Common myeloid progenitor, CD34-positive (primary cell): ENCODE measurements around the gene PRKN.

Source experiments
- CTCF ChIA-PET: fragments of 350-600 bp; sonication (Branson Sonifier 250); formaldehyde crosslinking; loops from one replicate; lab custom pipeline; 2021; ENCODE audit warnings: antibody characterized with exemption; lab: Charles Lee
- POLR2A ChIA-PET: fragments of 350-600 bp; sonication (Branson Sonifier 250); formaldehyde crosslinking; loops from one replicate; lab custom pipeline; 2021; ENCODE audit warnings: antibody characterized with exemption; lab: Charles Lee
- DNase-seq, 3 donors: peaks; one replicate each; pipeline versions ENCODE4 v3.0.0 to v3.0.0-alpha.2; 2013
- H3K27ac ChIP-seq, 2 experiments: 1 replicate in 1 of 2; 2 replicates in 1 of 2; pipeline ENCODE4 v1.7.0; 2013; ENCODE audit warnings: inconsistent platforms in 2 of 2, low read length in 2 of 2, mild to moderate bottlenecking in 2 of 2, low read depth in 1 of 2, moderate library complexity in 1 of 2; ENCODE audit not compliant: severe bottlenecking in 2 of 2, insufficient read depth in 1 of 2, poor library complexity in 1 of 2
- H3K27me3 ChIP-seq, 5 experiments: replicated peaks in 2 of 5; 1 replicate in 3 of 5; 2 replicates in 2 of 5; pipeline versions ENCODE4 v1.6.1 to v1.7.0; 2013; ENCODE audit warnings: low read length in 4 of 5, mild to moderate bottlenecking in 2 of 5, moderate library complexity in 2 of 5, inconsistent platforms in 1 of 5; ENCODE audit not compliant: insufficient read depth in 5 of 5, control insufficient read depth in 4 of 5
- H3K36me3 ChIP-seq, 4 experiments: 1 replicate in 2 of 4; 2 replicates in 2 of 4; pipeline versions ENCODE4 v1.6.1 to v1.7.0; 2013; ENCODE audit warnings: low read length in 3 of 4, control low read depth in 1 of 4, mild to moderate bottlenecking in 1 of 4; ENCODE audit not compliant: control insufficient read depth in 4 of 4, insufficient read depth in 4 of 4
- H3K4me1 ChIP-seq, 4 experiments: 1 replicate in 3 of 4; 2 replicates in 1 of 4; pipeline versions ENCODE4 v1.6.1 to v1.7.1; 2013; ENCODE audit warnings: low read length in 3 of 4, mild to moderate bottlenecking in 3 of 4, control low read depth in 1 of 4, inconsistent platforms in 1 of 4, moderate library complexity in 1 of 4; ENCODE audit not compliant: control insufficient read depth in 4 of 4, insufficient read depth in 4 of 4; ENCODE audit errors: control extremely low read depth in 1 of 4
- H3K4me3 ChIP-seq, 7 experiments: 1 replicate in 4 of 7; 2 replicates in 3 of 7; pipeline versions ENCODE4 v1.5.1 to v1.7.0; 2013; ENCODE audit warnings: mild to moderate bottlenecking in 7 of 7, low read length in 6 of 7, moderate library complexity in 6 of 7, inconsistent platforms in 2 of 7, low read depth in 2 of 7, control low read depth in 1 of 7; ENCODE audit not compliant: insufficient read depth in 4 of 7, control insufficient read depth in 1 of 7; ENCODE audit errors: extremely low read depth in 1 of 7
- H3K9me3 ChIP-seq, 5 experiments: 1 replicate in 4 of 5; 2 replicates in 1 of 5; pipeline versions ENCODE4 v1.6.1 to v1.7.1; 2013; ENCODE audit warnings: low read length in 4 of 5, mild to moderate bottlenecking in 2 of 5, inconsistent platforms in 1 of 5, low read depth in 1 of 5, moderate library complexity in 1 of 5; ENCODE audit not compliant: control insufficient read depth in 4 of 5, insufficient read depth in 2 of 5; ENCODE audit errors: control extremely low read depth in 1 of 5
- WGBS: methylation state at CpG from one replicate; pipeline ENCODE4 v1.1.5; 2013; ENCODE audit not compliant: insufficient coverage; 5-methylcytosine and 5-hydroxymethylcytosine counted together

PRKN gene

GRCh38 chr6:161476711-161477110 lies 1250.9 kb downstream of the PRKN start:
- 90% methylated on average over 7 of the region's 9 CpGs for WGBS
- DNase-seq, result no peak
- H3K27me3 ChIP-seq, result no peaks in the 10 kb centered on the region
- no peaks in the 10 kb centered on the region for H3K36me3 ChIP-seq
- no peaks in the 10 kb centered on the region for H3K4me1 ChIP-seq
- ChIA-PET CTCF (interaction anchor here (0.6 kb wide), 1 partner anchor 505 kb away, joined by 3 read pairs; no protein-coding TSS in a partner anchor), POLR2A (no interaction called here)
- no peak overlapping the region for H3K27ac ChIP-seq
- peaks cover 0 to 2% (median 0%) of the 10 kb centered on the region in 5 experiments for H3K9me3 ChIP-seq
- H3K4me3 ChIP-seq, result no peak overlapping the region

GRCh38 chr6:161465403-161465802 lies 1262.2 kb downstream of the PRKN start:
- Histone ChIP-seq H3K36me3 (no peaks in the 10 kb centered on the region), H3K27ac (no peak overlapping the region), H3K9me3 (peaks cover 0 to 6% (median 2%) of the 10 kb centered on the region in 5 experiments), H3K4me1 (no peaks in the 10 kb centered on the region), H3K27me3 (no peaks in the 10 kb centered on the region), H3K4me3 (no peak overlapping the region)
- POLR2A ChIA-PET, result no interaction called here
- DNase-seq, result no peak
- CTCF ChIA-PET, result no interaction called here
- WGBS, result 38% methylated on average over 1 of the region's 2 CpGs

- POLR2A ChIA-PET, result no interaction called here
- no peaks in the 10 kb centered on the region for H3K27me3 ChIP-seq
- H3K4me1 ChIP-seq, result peaks cover 0 to 11% (median 7%) of the 10 kb centered on the region in 4 experiments
- H3K27ac ChIP-seq, result no peak overlapping the region
- CTCF ChIA-PET, result no interaction called here
- no peaks in the 10 kb centered on the region for H3K36me3 ChIP-seq
- no peak for DNase-seq
- peaks cover 0 to 6% (median 2%) of the 10 kb centered on the region in 5 experiments for H3K9me3 ChIP-seq
- WGBS, result 88% methylated on average over 1 of the region's 2 CpGs
- H3K4me3 ChIP-seq, result no peak overlapping the region
Measured at GRCh38 chr6:161463071-161463470, 1264.5 kb downstream of the PRKN start.

- 80% methylated on average over 1 of the region's 2 CpGs for WGBS
- CTCF ChIA-PET, result no interaction called here
- DNase-seq, result no peak
Measured at GRCh38 chr6:161462148-161462547, 1265.4 kb downstream of the PRKN start.

GRCh38 chr6:161459008-161459615 lies 1268.5 kb downstream of the PRKN start:
- peak in 2 of 3 donors; percentile 10 to 22 for DNase-seq
- Histone ChIP-seq H3K4me1 (peaks cover 0 to 12% (median 9%) of the 10 kb centered on the region in 4 experiments), H3K4me3 (no peak overlapping the region), H3K27ac (no peak overlapping the region), H3K36me3 (no peaks in the 10 kb centered on the region), H3K9me3 (no peaks in the 10 kb centered on the region), H3K27me3 (no peaks in the 10 kb centered on the region)
- 0% methylated on average over 1 of the region's 1 CpG for WGBS
- CTCF ChIA-PET, result interaction anchor here (1.2 to 1.4 kb wide), 2 partner anchors 9 to 21 kb away, joined by 3 to 4 read pairs; no protein-coding TSS in a partner anchor
- POLR2A ChIA-PET, result no interaction called here

More at GRCh38 chr6:161462148-161462547, 1265.4 kb downstream of the PRKN start:
- POLR2A ChIA-PET, result no interaction called here
- Histone ChIP-seq H3K4me1 (peaks cover 0 to 12% (median 9%) of the 10 kb centered on the region in 4 experiments), H3K9me3 (peaks cover 0 to 3% (median 2%) of the 10 kb centered on the region in 5 experiments), H3K36me3 (no peaks in the 10 kb centered on the region), H3K27ac (no peak overlapping the region), H3K4me3 (no peak overlapping the region), H3K27me3 (no peaks in the 10 kb centered on the region)

- CTCF ChIA-PET, result interaction anchor here (1.2 to 1.4 kb wide), 2 partner anchors 8 to 21 kb away, joined by 3 to 4 read pairs; no protein-coding TSS in a partner anchor
- POLR2A ChIA-PET, result interaction anchor here (0.6 kb wide), 1 partner anchor 59 kb away, joined by 3 read pairs; no protein-coding TSS in a partner anchor
Measured at GRCh38 chr6:161458201-161458951, 1269.2 kb downstream of the PRKN start.

GRCh38 chr6:161455848-161456247 lies 1271.7 kb downstream of the PRKN start:
- Histone ChIP-seq H3K4me1 (peaks cover 0 to 12% (median 9%) of the 10 kb centered on the region in 4 experiments), H3K27me3 (no peaks in the 10 kb centered on the region), H3K9me3 (no peaks in the 10 kb centered on the region), H3K36me3 (no peaks in the 10 kb centered on the region), H3K4me3 (no peak overlapping the region), H3K27ac (no peak overlapping the region)
- no peak for DNase-seq
- ChIA-PET CTCF (no interaction called here), POLR2A (no interaction called here)
- WGBS, result 96% methylated on average over 4 of the region's 5 CpGs

More at GRCh38 chr6:161458201-161458951, 1269.2 kb downstream of the PRKN start:
- Histone ChIP-seq H3K36me3 (no peaks in the 10 kb centered on the region), H3K27ac (no peak overlapping the region), H3K9me3 (no peaks in the 10 kb centered on the region), H3K4me1 (peaks cover 0 to 12% (median 9%) of the 10 kb centered on the region in 4 experiments), H3K4me3 (no peak overlapping the region), H3K27me3 (no peaks in the 10 kb centered on the region)
- DNase-seq, result no peak
- WGBS, result 76% methylated on average over 11 of the region's 12 CpGs
